ENCODE measurements around the gene PDE6H.

GRCh38 chr12:14952299-14952921 is 20.4 kb upstream of the PDE6H start:
- TF ChIP-seq, protein P1, sequence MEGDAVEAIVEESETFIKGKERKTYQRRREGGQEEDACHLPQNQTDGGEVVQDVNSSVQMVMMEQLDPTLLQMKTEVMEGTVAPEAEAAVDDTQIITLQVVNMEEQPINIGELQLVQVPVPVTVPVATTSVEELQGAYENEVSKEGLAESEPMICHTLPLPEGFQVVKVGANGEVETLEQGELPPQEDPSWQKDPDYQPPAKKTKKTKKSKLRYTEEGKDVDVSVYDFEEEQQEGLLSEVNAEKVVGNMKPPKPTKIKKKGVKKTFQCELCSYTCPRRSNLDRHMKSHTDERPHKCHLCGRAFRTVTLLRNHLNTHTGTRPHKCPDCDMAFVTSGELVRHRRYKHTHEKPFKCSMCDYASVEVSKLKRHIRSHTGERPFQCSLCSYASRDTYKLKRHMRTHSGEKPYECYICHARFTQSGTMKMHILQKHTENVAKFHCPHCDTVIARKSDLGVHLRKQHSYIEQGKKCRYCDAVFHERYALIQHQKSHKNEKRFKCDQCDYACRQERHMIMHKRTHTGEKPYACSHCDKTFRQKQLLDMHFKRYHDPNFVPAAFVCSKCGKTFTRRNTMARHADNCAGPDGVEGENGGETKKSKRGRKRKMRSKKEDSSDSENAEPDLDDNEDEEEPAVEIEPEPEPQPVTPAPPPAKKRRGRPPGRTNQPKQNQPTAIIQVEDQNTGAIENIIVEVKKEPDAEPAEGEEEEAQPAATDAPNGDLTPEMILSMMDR (IDR thresholded peaks at IDR 0.05): no peak
- TF ChIP-seq ZFX (IDR thresholded peaks at IDR 0.05; ENCODE audit: borderline replicate concordance): no peak

Data from 22Rv1 (cell line).